CD8-positive, alpha-beta memory T cell (primary cell): ENCODE data around the gene ALDH1L2. TPM values are rescaled to one million over a fixed set of nuclear protein-coding genes. Genes with fewer than 3 reads are reported as not detected.
A peak's percentile ranks its signal among the peaks of the same experiment; 100 is the strongest.
"Not testable (repeated sequence)": the region's sequence is repeated elsewhere in the genome, so short reads cannot be mapped to it uniquely, and the experiment has no call there.

ENCODE experiments used
- CTCF ChIA-PET: fragments of 350-600 bp; sonication (Branson Sonifier 250); formaldehyde crosslinking; loops from one replicate; lab custom pipeline; 2021; ENCODE audit warnings: antibody characterized with exemption; lab: Charles Lee
- POLR2A ChIA-PET: fragments of 350-600 bp; sonication (Branson Sonifier 250); formaldehyde crosslinking; loops from one replicate; lab custom pipeline; 2021; ENCODE audit warnings: antibody characterized with exemption; lab: Charles Lee
- DNase-seq, 5 donors: peaks; one replicate each; pipeline versions ENCODE4 v3.0.0 to v3.0.0-alpha.2; 2020 to 2022; ENCODE audit warnings: mixed read lengths in 1 of 5
- H3K27ac ChIP-seq: one replicate; pipeline ENCODE4 v1.7.0; 2013; ENCODE audit warnings: low read depth, mild to moderate bottlenecking, low read length, moderate library complexity
- H3K27me3 ChIP-seq: 2 replicates; pipeline ENCODE4 v1.7.0; 2013; ENCODE audit warnings: low read length, mild to moderate bottlenecking; ENCODE audit not compliant: insufficient read depth, poor library complexity, severe bottlenecking
- H3K36me3 ChIP-seq: 2 replicates; pipeline ENCODE4 v1.7.0; 2013; ENCODE audit warnings: mild to moderate bottlenecking, low read length, moderate library complexity; ENCODE audit not compliant: insufficient read depth
- H3K4me1 ChIP-seq: 2 replicates; pipeline ENCODE4 v1.7.0; 2013; ENCODE audit warnings: mild to moderate bottlenecking, low read length, moderate library complexity; ENCODE audit not compliant: insufficient read depth
- H3K4me3 ChIP-seq: 2 replicates; pipeline ENCODE4 v1.7.0; 2013; ENCODE audit warnings: mild to moderate bottlenecking, low read length
- H3K9me3 ChIP-seq: 2 replicates; pipeline ENCODE4 v1.7.0; 2013; ENCODE audit warnings: mild to moderate bottlenecking, low read length
- H3K27ac Mint-ChIP-seq, 8 donors: one replicate each; pipeline ENCODE4 v1.8.0; 2020 to 2021; ENCODE audit warnings: mixed read lengths in 8 of 8, mild to moderate bottlenecking in 6 of 8, inconsistent platforms in 3 of 8, moderate library complexity in 3 of 8
- H3K27me3 Mint-ChIP-seq, 2 donors: one replicate each; pipeline ENCODE4 v1.8.0; 2020 to 2021; ENCODE audit warnings: mixed read lengths in 2 of 2, mild to moderate bottlenecking in 1 of 2, moderate library complexity in 1 of 2
- H3K36me3 Mint-ChIP-seq, 3 donors: one replicate each; pipeline ENCODE4 v1.8.0; 2020 to 2021; ENCODE audit warnings: mixed read lengths in 3 of 3, inconsistent platforms in 1 of 3, mild to moderate bottlenecking in 1 of 3
- H3K4me1 Mint-ChIP-seq, 3 donors: one replicate each; pipeline ENCODE4 v1.8.0; 2020 to 2021; ENCODE audit warnings: mixed read lengths in 3 of 3, inconsistent platforms in 1 of 3, mild to moderate bottlenecking in 1 of 3
- H3K4me3 Mint-ChIP-seq, 7 donors: one replicate each; pipeline ENCODE4 v1.8.0; 2020 to 2021; ENCODE audit warnings: mixed read lengths in 7 of 7, mild to moderate bottlenecking in 6 of 7, moderate library complexity in 4 of 7, inconsistent platforms in 2 of 7
- H3K9me3 Mint-ChIP-seq, 5 donors: one replicate each; pipeline ENCODE4 v1.8.0; 2020 to 2022; ENCODE audit warnings: mixed read lengths in 5 of 5, mild to moderate bottlenecking in 3 of 5, moderate library complexity in 2 of 5, inconsistent platforms in 1 of 5
- polyA plus RNA-seq: library from polyadenylated mRNA; unstranded; fragments of 300-500 nt; fragmentation: Illumina TruSeq; gene quantifications from one replicate; pipeline ENCODE4 v1.2.3, GENCODE V29; 2021
- total RNA-seq, 2 experiments: library from RNA; stranded (reverse); gene quantifications; one replicate each; pipeline ENCODE4 v1.2.3, GENCODE V29; 2021

The ALDH1L2 gene
- total and polyA plus RNA-seq, 3 experiments from 2014 or later = 0.69 to 0.72 TPM; not detected in 1

GRCh38 chr12:105107171-105107493 lies 22.9 kb upstream of the ALDH1L2 start:
- H3K27ac Mint-ChIP-seq = peak overlapping the region; percentile 27 to 97 (median 94)
- peaks cover 4 to 22% (median 4%) of the 10 kb centered on the region in 3 donors for H3K36me3 Mint-ChIP-seq
- H3K27me3 ChIP-seq = no peaks in the 10 kb centered on the region
- peaks cover 26 to 44% (median 42%) of the 10 kb centered on the region in 3 donors for H3K4me1 Mint-ChIP-seq
- peaks cover 31% of the 10 kb centered on the region for H3K4me1 ChIP-seq
- ChIA-PET CTCF (no interaction called here), POLR2A (no interaction called here)
- peaks cover 17 to 36% of the 10 kb centered on the region in 2 donors for H3K27me3 Mint-ChIP-seq
- H3K27ac ChIP-seq = peak overlapping the region; percentile 92
- peak overlapping the region; percentile 94 to 99 (median 96) for H3K4me3 Mint-ChIP-seq
- no peaks in the 10 kb centered on the region for H3K9me3 ChIP-seq
- H3K9me3 Mint-ChIP-seq = peaks cover 0 to 4% (median 0%) of the 10 kb centered on the region in 5 donors
- DNase-seq = no peak
- peaks cover 4% of the 10 kb centered on the region for H3K36me3 ChIP-seq
- peak overlapping the region; percentile 74 for H3K4me3 ChIP-seq

DNA sequence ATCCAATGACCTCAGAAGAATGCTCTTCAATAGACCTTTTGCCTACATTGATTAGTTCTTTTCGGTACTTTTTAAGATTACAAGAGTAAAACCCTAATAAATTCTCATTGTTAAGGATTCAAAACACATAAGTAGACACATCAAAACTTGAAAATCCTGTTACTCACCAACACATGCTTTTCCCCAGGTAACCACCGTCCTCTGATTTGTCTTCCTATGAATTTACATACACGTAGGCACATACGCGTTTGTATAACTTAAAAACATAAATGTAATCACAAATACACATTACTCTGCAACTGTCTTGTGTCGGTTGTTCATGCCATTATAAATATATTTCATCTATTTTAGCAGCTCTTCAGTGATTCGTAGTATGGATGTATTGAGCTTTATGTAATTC lies 22.4 kb upstream of the ALDH1L2 start:
- H3K27me3 ChIP-seq = no peaks in the 10 kb centered on the region
- H3K4me3 ChIP-seq = peak overlapping the region; percentile 74
- no peak overlapping the region for H3K27ac ChIP-seq
- peaks cover 26% of the 10 kb centered on the region for H3K4me1 ChIP-seq
- Mint-ChIP-seq H3K9me3 (peaks cover 0 to 4% (median 0%) of the 10 kb centered on the region in 5 donors), H3K36me3 (peaks cover 0 to 19% (median 0%) of the 10 kb centered on the region in 3 donors), H3K27me3 (peaks cover 17 to 40% of the 10 kb centered on the region in 2 donors), H3K27ac (peak overlapping the region in 4 of 8 donors; percentile 85 to 97 (median 94)), H3K4me3 (peak overlapping the region; percentile 94 to 99 (median 96)), H3K4me1 (peaks cover 22 to 39% (median 37%) of the 10 kb centered on the region in 3 donors)
- CTCF ChIA-PET = no interaction called here
- H3K36me3 ChIP-seq = no peaks in the 10 kb centered on the region
- DNase-seq = no peak
- H3K9me3 ChIP-seq = no peaks in the 10 kb centered on the region
- POLR2A ChIA-PET = no interaction called here

DNA sequence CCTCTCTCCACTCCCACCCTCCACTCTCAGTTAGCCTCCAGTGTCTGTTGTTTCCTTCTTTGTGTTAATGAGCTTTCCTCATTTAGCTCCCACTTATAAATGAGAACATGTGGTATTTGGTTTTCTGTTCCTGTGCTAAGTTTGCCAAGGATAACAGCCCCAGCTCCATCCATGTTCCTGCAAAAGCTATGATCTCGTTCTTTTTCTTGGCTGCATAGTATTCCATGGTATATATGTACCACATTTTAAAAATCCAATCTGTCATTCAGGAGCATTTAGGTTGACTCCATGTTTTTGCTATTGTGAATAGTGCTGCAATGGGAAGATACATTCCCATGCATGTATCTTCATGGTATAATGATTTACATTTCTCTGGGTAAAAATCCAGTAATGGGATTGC lies 20.5 kb upstream of the ALDH1L2 start:
- CTCF ChIA-PET = no interaction called here
- no peak overlapping the region for H3K27ac ChIP-seq
- H3K27me3 ChIP-seq = no peaks in the 10 kb centered on the region
- H3K9me3 ChIP-seq = no peaks in the 10 kb centered on the region
- H3K4me1 Mint-ChIP-seq = peaks cover 15 to 29% (median 25%) of the 10 kb centered on the region in 3 donors
- peaks cover 0 to 14% (median 0%) of the 10 kb centered on the region in 3 donors for H3K36me3 Mint-ChIP-seq
- H3K4me3 ChIP-seq = no peak overlapping the region
- H3K4me3 Mint-ChIP-seq = no peak overlapping the region
- POLR2A ChIA-PET = no interaction called here
- H3K27me3 Mint-ChIP-seq = peaks cover 17 to 51% of the 10 kb centered on the region in 2 donors
- no peak overlapping the region for H3K27ac Mint-ChIP-seq
- no peaks in the 10 kb centered on the region for H3K36me3 ChIP-seq
- DNase-seq = no peak
- peaks cover 0 to 4% (median 0%) of the 10 kb centered on the region in 5 donors for H3K9me3 Mint-ChIP-seq
- H3K4me1 ChIP-seq = peaks cover 13% of the 10 kb centered on the region

- peaks cover 0 to 12% (median 9%) of the 10 kb centered on the region in 3 donors for H3K4me1 Mint-ChIP-seq
- peaks cover 17 to 70% of the 10 kb centered on the region in 2 donors for H3K27me3 Mint-ChIP-seq
- Histone ChIP-seq H3K27ac (no peak overlapping the region), H3K4me1 (no peaks in the 10 kb centered on the region), H3K9me3 (no peaks in the 10 kb centered on the region), H3K27me3 (no peaks in the 10 kb centered on the region), H3K36me3 (no peaks in the 10 kb centered on the region), H3K4me3 (no peak overlapping the region)
- no peak overlapping the region for H3K27ac Mint-ChIP-seq
- no peak for DNase-seq
- peaks cover 0 to 6% (median 0%) of the 10 kb centered on the region in 3 donors for H3K36me3 Mint-ChIP-seq
- peaks cover 0 to 4% (median 0%) of the 10 kb centered on the region in 5 donors for H3K9me3 Mint-ChIP-seq
- ChIA-PET CTCF (no interaction called here), POLR2A (no interaction called here)
- no peak overlapping the region for H3K4me3 Mint-ChIP-seq
These were observed 18.4 kb upstream of the ALDH1L2 start for GRCh38 chr12:105102673-105103072.

DNA sequence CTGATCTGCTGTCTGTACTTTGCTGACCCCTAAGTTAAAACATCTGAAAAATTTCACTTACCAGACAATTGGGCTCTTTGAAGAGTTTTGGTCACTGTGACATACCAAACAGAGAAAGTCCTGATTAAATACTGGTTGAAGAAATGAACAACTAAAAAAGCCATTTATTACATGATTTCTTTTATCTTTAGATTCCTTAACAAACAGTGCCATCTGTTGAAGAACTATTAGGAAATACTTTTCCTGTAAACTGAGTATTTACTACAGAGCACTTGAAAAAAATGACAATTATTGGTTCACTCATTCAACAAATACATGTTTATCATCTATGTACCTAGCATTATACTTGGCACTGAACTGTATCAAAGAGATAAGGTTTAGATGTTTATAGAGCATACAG lies 16.7 kb upstream of the ALDH1L2 start:
- no peak overlapping the region for H3K27ac Mint-ChIP-seq
- H3K9me3 Mint-ChIP-seq = peaks cover 5 to 14% (median 7%) of the 10 kb centered on the region in 5 donors
- no peaks in the 10 kb centered on the region for H3K36me3 ChIP-seq
- ChIA-PET POLR2A (no interaction called here), CTCF (no interaction called here)
- H3K27me3 ChIP-seq = no peaks in the 10 kb centered on the region
- no peaks in the 10 kb centered on the region for H3K4me1 Mint-ChIP-seq
- no peak overlapping the region for H3K4me3 Mint-ChIP-seq
- peaks cover 3 to 66% of the 10 kb centered on the region in 2 donors for H3K27me3 Mint-ChIP-seq
- no peak overlapping the region for H3K4me3 ChIP-seq
- no peak for DNase-seq
- H3K27ac ChIP-seq = no peak overlapping the region
- H3K9me3 ChIP-seq = no peaks in the 10 kb centered on the region
- H3K36me3 Mint-ChIP-seq = peaks cover 0 to 8% (median 0%) of the 10 kb centered on the region in 3 donors
- no peaks in the 10 kb centered on the region for H3K4me1 ChIP-seq

DNA sequence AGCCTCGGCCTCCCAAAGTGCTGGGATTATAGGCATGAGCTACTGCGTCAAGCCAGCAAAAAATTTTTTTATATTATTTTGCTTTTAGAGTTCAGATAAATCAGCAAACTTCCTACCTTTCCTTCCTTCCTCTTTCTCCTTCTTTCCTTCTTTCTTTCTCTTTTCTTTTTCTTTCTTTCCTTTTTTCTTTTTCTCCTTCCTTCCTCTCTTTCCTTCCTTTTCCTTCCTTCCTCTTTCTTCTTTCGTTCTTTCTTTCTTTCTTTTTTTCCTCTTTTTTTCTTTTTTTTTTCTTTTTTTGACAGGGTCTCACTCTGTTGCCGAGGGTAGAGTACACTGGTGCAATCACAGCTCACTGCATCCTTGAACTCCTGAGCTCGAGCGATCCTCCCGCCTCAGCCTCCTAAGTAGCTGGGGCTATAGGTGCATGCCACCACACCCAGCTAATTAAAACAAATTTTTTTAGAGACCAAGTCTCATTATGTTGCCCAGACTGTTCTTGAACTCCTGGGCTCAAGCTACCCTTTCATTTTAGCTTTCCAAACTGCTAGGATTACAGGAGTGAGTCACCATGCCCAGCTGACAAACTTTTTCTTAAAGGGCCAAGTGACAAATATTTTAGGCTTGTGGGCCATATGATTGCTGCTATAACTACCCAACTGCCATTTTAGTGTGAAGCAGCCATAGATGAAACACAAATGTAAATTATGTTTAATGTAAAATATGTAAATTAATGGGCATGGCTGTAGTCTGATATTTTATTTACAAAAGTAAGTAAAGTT lies 16.1 kb upstream of the ALDH1L2 start:
- peaks cover 6 to 18% (median 11%) of the 10 kb centered on the region in 5 donors for H3K9me3 Mint-ChIP-seq
- H3K4me1 Mint-ChIP-seq = no peaks in the 10 kb centered on the region
- peaks cover 3 to 64% of the 10 kb centered on the region in 2 donors for H3K27me3 Mint-ChIP-seq
- no peaks in the 10 kb centered on the region for H3K36me3 ChIP-seq
- no peaks in the 10 kb centered on the region for H3K27me3 ChIP-seq
- no peaks in the 10 kb centered on the region for H3K9me3 ChIP-seq
- no peak for DNase-seq
- H3K4me3 ChIP-seq = no peak overlapping the region
- peaks cover 0 to 9% (median 0%) of the 10 kb centered on the region in 3 donors for H3K36me3 Mint-ChIP-seq
- H3K4me3 Mint-ChIP-seq = no peak overlapping the region
- ChIA-PET CTCF (no interaction called here), POLR2A (no interaction called here)
- no peak overlapping the region for H3K27ac Mint-ChIP-seq
- no peak overlapping the region for H3K27ac ChIP-seq
- no peaks in the 10 kb centered on the region for H3K4me1 ChIP-seq

GRCh38 chr12:105099356-105099755 lies 15.1 kb upstream of the ALDH1L2 start:
- CTCF ChIA-PET = no interaction called here
- no peaks in the 10 kb centered on the region for H3K36me3 ChIP-seq
- no peaks in the 10 kb centered on the region for H3K4me1 ChIP-seq
- no peaks in the 10 kb centered on the region for H3K4me1 Mint-ChIP-seq
- no peak for DNase-seq
- no peaks in the 10 kb centered on the region for H3K9me3 ChIP-seq
- H3K4me3 ChIP-seq = no peak overlapping the region
- no peak overlapping the region for H3K4me3 Mint-ChIP-seq
- H3K36me3 Mint-ChIP-seq = peaks cover 0 to 9% (median 0%) of the 10 kb centered on the region in 3 donors
- peaks cover 3 to 55% of the 10 kb centered on the region in 2 donors for H3K27me3 Mint-ChIP-seq
- POLR2A ChIA-PET = no interaction called here
- peaks cover 6 to 22% (median 19%) of the 10 kb centered on the region in 5 donors for H3K9me3 Mint-ChIP-seq
- no peak overlapping the region for H3K27ac ChIP-seq
- H3K27ac Mint-ChIP-seq = no peak overlapping the region
- H3K27me3 ChIP-seq = no peaks in the 10 kb centered on the region

DNA sequence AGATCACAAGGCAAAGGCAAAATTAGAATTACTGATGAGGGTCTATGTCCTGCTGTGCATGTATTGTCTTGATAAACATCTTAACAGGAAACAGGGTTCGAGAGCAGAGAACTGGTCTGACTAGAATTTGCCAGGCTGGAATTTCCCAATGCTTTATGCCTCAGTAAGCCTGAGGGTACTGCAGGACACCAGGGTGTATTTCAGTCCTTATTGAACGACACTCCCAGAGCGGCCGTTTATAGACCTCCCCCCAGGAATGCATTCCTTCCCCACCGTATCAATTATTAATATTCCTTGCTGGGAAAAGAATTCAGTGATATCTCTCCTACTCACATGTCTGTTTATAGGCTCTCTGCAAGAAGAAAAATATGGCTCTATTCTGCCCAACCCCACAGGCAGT lies 11.1 kb upstream of the ALDH1L2 start:
- H3K4me3 Mint-ChIP-seq, H3K4me1 Mint-ChIP-seq, CTCF ChIA-PET, H3K36me3 ChIP-seq, H3K27ac ChIP-seq, H3K4me1 ChIP-seq, H3K9me3 ChIP-seq, H3K27me3 ChIP-seq, H3K4me3 ChIP-seq, DNase-seq, POLR2A ChIA-PET: not testable (repeated sequence)
- H3K27me3 Mint-ChIP-seq = peaks cover 3 to 33% of the 10 kb centered on the region in 2 donors
- H3K36me3 Mint-ChIP-seq = peaks cover 0 to 16% (median 0%) of the 10 kb centered on the region in 3 donors
- H3K27ac Mint-ChIP-seq = peak overlapping the region in 1 of 8 donors; percentile 46
- peaks cover 6 to 27% (median 19%) of the 10 kb centered on the region in 5 donors for H3K9me3 Mint-ChIP-seq
